Activated CD4-positive, alpha-beta T cell treated with anti-CD3 and anti-CD28 coated beads, Interleukin-2, amount 50 U/mL, for 1 hour (primary cell): ENCODE data around the gene YEATS4.

ENCODE experiments used
- DNase-seq: peaks from one replicate; pipeline ENCODE4 v3.0.0-alpha.2; 2020

Gene YEATS4

GRCh38 chr12:69396963-69397362 is 37.4 kb downstream of the YEATS4 start:
- DNase-seq, result no peak

GRCh38 chr12:69397978-69398377 is 38.4 kb downstream of the YEATS4 start:
- no peak for DNase-seq

GRCh38 chr12:69401940-69402339 is 42.4 kb downstream of the YEATS4 start:
- DNase-seq, result no peak

- no peak for DNase-seq
These were observed 45.5 kb downstream of the YEATS4 start for GRCh38 chr12:69404851-69405565.

- DNase-seq, result no peak
These were observed 46.0 kb downstream of the YEATS4 start for GRCh38 chr12:69405566-69405865.

- no peak for DNase-seq
These were observed 46.7 kb downstream of the YEATS4 start for GRCh38 chr12:69406217-69406616.

GRCh38 chr12:69410571-69410970 is 51.0 kb downstream of the YEATS4 start:
- no peak for DNase-seq

- DNase-seq, result no peak
These were observed 53.1 kb downstream of the YEATS4 start for GRCh38 chr12:69412655-69413054.

- no peak for DNase-seq
These were observed 56.1 kb downstream of the YEATS4 start for GRCh38 chr12:69415471-69416275.

- no peak for DNase-seq
These were observed 57.7 kb downstream of the YEATS4 start for GRCh38 chr12:69417231-69417630.

- no peak for DNase-seq
These were observed 58.2 kb downstream of the YEATS4 start for GRCh38 chr12:69417741-69418167.

GRCh38 chr12:69419701-69420100 is 60.2 kb downstream of the YEATS4 start:
- DNase-seq, result no peak

GRCh38 chr12:69421548-69421947 is 62.0 kb downstream of the YEATS4 start:
- DNase-seq, result no peak

GRCh38 chr12:69423037-69423905 is 63.7 kb downstream of the YEATS4 start:
- no peak for DNase-seq

GRCh38 chr12:69425417-69425816 is 65.9 kb downstream of the YEATS4 start:
- DNase-seq, result no peak

GRCh38 chr12:69428351-69429073 is 69.0 kb downstream of the YEATS4 start:
- no peak for DNase-seq

GRCh38 chr12:69430942-69431590 is 71.5 kb downstream of the YEATS4 start:
- DNase-seq, result no peak

GRCh38 chr12:69431591-69432222 is 72.2 kb downstream of the YEATS4 start:
- DNase-seq, result no peak

- DNase-seq, result no peak
These were observed 74.1 kb downstream of the YEATS4 start for GRCh38 chr12:69433653-69434052.

- no peak for DNase-seq
These were observed 76.1 kb downstream of the YEATS4 start for GRCh38 chr12:69435644-69436043.

- DNase-seq, result no peak
These were observed 77.5 kb downstream of the YEATS4 start for GRCh38 chr12:69437073-69437472.

- DNase-seq, result no peak
These were observed 79.0 kb downstream of the YEATS4 start for GRCh38 chr12:69438539-69438938.
